Common myeloid progenitor, CD34-positive (primary cell): Measurements from ENCODE around the gene PLXDC1.

ENCODE experiments used
- CTCF ChIA-PET: fragments of 350-600 bp; sonication (Branson Sonifier 250); formaldehyde crosslinking; loops from one replicate; lab custom pipeline; 2021; ENCODE audit warnings: antibody characterized with exemption; lab: Charles Lee
- POLR2A ChIA-PET: fragments of 350-600 bp; sonication (Branson Sonifier 250); formaldehyde crosslinking; loops from one replicate; lab custom pipeline; 2021; ENCODE audit warnings: antibody characterized with exemption; lab: Charles Lee
- DNase-seq, 3 donors: peaks; one replicate each; pipeline versions ENCODE4 v3.0.0 to v3.0.0-alpha.2; 2013
- H3K27ac ChIP-seq, 2 experiments: 1 replicate in 1 of 2; 2 replicates in 1 of 2; pipeline ENCODE4 v1.7.0; 2013; ENCODE audit warnings: inconsistent platforms in 2 of 2, low read length in 2 of 2, mild to moderate bottlenecking in 2 of 2, low read depth in 1 of 2, moderate library complexity in 1 of 2; ENCODE audit not compliant: severe bottlenecking in 2 of 2, insufficient read depth in 1 of 2, poor library complexity in 1 of 2
- H3K27me3 ChIP-seq, 5 experiments: replicated peaks in 2 of 5; 1 replicate in 3 of 5; 2 replicates in 2 of 5; pipeline versions ENCODE4 v1.6.1 to v1.7.0; 2013; ENCODE audit warnings: low read length in 4 of 5, mild to moderate bottlenecking in 2 of 5, moderate library complexity in 2 of 5, inconsistent platforms in 1 of 5; ENCODE audit not compliant: insufficient read depth in 5 of 5, control insufficient read depth in 4 of 5
- H3K36me3 ChIP-seq, 4 experiments: 1 replicate in 2 of 4; 2 replicates in 2 of 4; pipeline versions ENCODE4 v1.6.1 to v1.7.0; 2013; ENCODE audit warnings: low read length in 3 of 4, control low read depth in 1 of 4, mild to moderate bottlenecking in 1 of 4; ENCODE audit not compliant: control insufficient read depth in 4 of 4, insufficient read depth in 4 of 4
- H3K4me1 ChIP-seq, 4 experiments: 1 replicate in 3 of 4; 2 replicates in 1 of 4; pipeline versions ENCODE4 v1.6.1 to v1.7.1; 2013; ENCODE audit warnings: low read length in 3 of 4, mild to moderate bottlenecking in 3 of 4, control low read depth in 1 of 4, inconsistent platforms in 1 of 4, moderate library complexity in 1 of 4; ENCODE audit not compliant: control insufficient read depth in 4 of 4, insufficient read depth in 4 of 4; ENCODE audit errors: control extremely low read depth in 1 of 4
- H3K4me3 ChIP-seq, 7 experiments: 1 replicate in 4 of 7; 2 replicates in 3 of 7; pipeline versions ENCODE4 v1.5.1 to v1.7.0; 2013; ENCODE audit warnings: mild to moderate bottlenecking in 7 of 7, low read length in 6 of 7, moderate library complexity in 6 of 7, inconsistent platforms in 2 of 7, low read depth in 2 of 7, control low read depth in 1 of 7; ENCODE audit not compliant: insufficient read depth in 4 of 7, control insufficient read depth in 1 of 7; ENCODE audit errors: extremely low read depth in 1 of 7
- H3K9me3 ChIP-seq, 5 experiments: 1 replicate in 4 of 5; 2 replicates in 1 of 5; pipeline versions ENCODE4 v1.6.1 to v1.7.1; 2013; ENCODE audit warnings: low read length in 4 of 5, mild to moderate bottlenecking in 2 of 5, inconsistent platforms in 1 of 5, low read depth in 1 of 5, moderate library complexity in 1 of 5; ENCODE audit not compliant: control insufficient read depth in 4 of 5, insufficient read depth in 2 of 5; ENCODE audit errors: control extremely low read depth in 1 of 5
- WGBS: methylation state at CpG from one replicate; pipeline ENCODE4 v1.1.5; 2013; ENCODE audit not compliant: insufficient coverage; 5-methylcytosine and 5-hydroxymethylcytosine counted together

The PLXDC1 gene

GRCh38 chr17:39107973-39108372, 43.5 kb downstream of the PLXDC1 start:
- Histone ChIP-seq H3K36me3 (no peaks in the 10 kb centered on the region), H3K27me3 (peaks cover 0 to 58% (median 3%) of the 10 kb centered on the region in 5 experiments), H3K9me3 (no peaks in the 10 kb centered on the region), H3K4me3 (no peak overlapping the region), H3K27ac (no peak overlapping the region), H3K4me1 (no peaks in the 10 kb centered on the region)
- POLR2A ChIA-PET = no interaction called here
- CTCF ChIA-PET = interaction anchor here (1.5 kb wide), 1 partner anchor 11 kb away, joined by 4 read pairs; no protein-coding TSS in a partner anchor
- WGBS = 86% methylated on average over 5 of the region's 8 CpGs
- no peak for DNase-seq

GRCh38 chr17:39107155-39107554, 44.3 kb downstream of the PLXDC1 start:
- POLR2A ChIA-PET = interaction anchor here (0.6 kb wide), 1 partner anchor 14 kb away, joined by 3 read pairs; no protein-coding TSS in a partner anchor
- H3K27ac ChIP-seq = no peak overlapping the region
- peaks cover 0 to 58% (median 3%) of the 10 kb centered on the region in 5 experiments for H3K27me3 ChIP-seq
- no peak for DNase-seq
- H3K4me1 ChIP-seq = no peaks in the 10 kb centered on the region
- no peaks in the 10 kb centered on the region for H3K36me3 ChIP-seq
- CTCF ChIA-PET = interaction anchor here (0.6 to 1.5 kb wide), 2 partner anchors 12 to 236 kb away, joined by 3 to 4 read pairs; no protein-coding TSS in a partner anchor
- H3K9me3 ChIP-seq = no peaks in the 10 kb centered on the region
- no peak overlapping the region for H3K4me3 ChIP-seq
- 100% methylated on average over 6 of the region's 7 CpGs for WGBS

- H3K4me1 ChIP-seq = no peaks in the 10 kb centered on the region
- H3K4me3 ChIP-seq = no peak overlapping the region
- POLR2A ChIA-PET = no interaction called here
- H3K27me3 ChIP-seq = peaks cover 0 to 55% (median 3%) of the 10 kb centered on the region in 5 experiments
- no peaks in the 10 kb centered on the region for H3K9me3 ChIP-seq
- DNase-seq = no peak
- H3K36me3 ChIP-seq = no peaks in the 10 kb centered on the region
- WGBS = 68% methylated on average over 9 of the region's 9 CpGs
- CTCF ChIA-PET = interaction anchor here (1.5 kb wide), 1 partner anchor 9 kb away, joined by 6 read pairs; no protein-coding TSS in a partner anchor
- no peak overlapping the region for H3K27ac ChIP-seq
These were observed 45.7 kb downstream of the PLXDC1 start for GRCh38 chr17:39105705-39106104.

GRCh38 chr17:39104657-39105056, 46.8 kb downstream of the PLXDC1 start:
- no peak overlapping the region for H3K4me3 ChIP-seq
- no peaks in the 10 kb centered on the region for H3K36me3 ChIP-seq
- peaks cover 0 to 61% (median 3%) of the 10 kb centered on the region in 5 experiments for H3K27me3 ChIP-seq
- POLR2A ChIA-PET = no interaction called here
- CTCF ChIA-PET = interaction anchor here (1.5 kb wide), 1 partner anchor 10 kb away, joined by 6 read pairs; no protein-coding TSS in a partner anchor
- H3K27ac ChIP-seq = no peak overlapping the region
- no peak for DNase-seq
- WGBS = 89% methylated on average over 8 of the region's 8 CpGs
- H3K4me1 ChIP-seq = no peaks in the 10 kb centered on the region
- H3K9me3 ChIP-seq = no peaks in the 10 kb centered on the region

GRCh38 chr17:39104046-39104445, 47.4 kb downstream of the PLXDC1 start:
- Histone ChIP-seq H3K4me3 (no peak overlapping the region), H3K36me3 (no peaks in the 10 kb centered on the region), H3K27me3 (peaks cover 0 to 63% (median 8%) of the 10 kb centered on the region in 5 experiments), H3K4me1 (no peaks in the 10 kb centered on the region), H3K9me3 (no peaks in the 10 kb centered on the region), H3K27ac (no peak overlapping the region)
- ChIA-PET CTCF (no interaction called here), POLR2A (no interaction called here)
- no peak for DNase-seq
- no CpG with 5 or more reads among the region's 5 CpGs for WGBS

- H3K9me3 ChIP-seq = no peaks in the 10 kb centered on the region
- ChIA-PET CTCF (interaction anchor here (1.0 to 1.6 kb wide), 3 partner anchors 8 to 21 kb away, joined by 3 read pairs; no protein-coding TSS in a partner anchor), POLR2A (no interaction called here)
These were observed 50.3 kb downstream of the PLXDC1 start for GRCh38 chr17:39101091-39101490.

GRCh38 chr17:39100530-39100929, 50.9 kb downstream of the PLXDC1 start:
- 100% methylated on average over 5 of the region's 9 CpGs for WGBS
- POLR2A ChIA-PET = no interaction called here
- Histone ChIP-seq H3K27me3 (peaks cover 0 to 45% (median 12%) of the 10 kb centered on the region in 5 experiments), H3K36me3 (no peaks in the 10 kb centered on the region), H3K27ac (no peak overlapping the region), H3K4me3 (no peak overlapping the region), H3K9me3 (no peaks in the 10 kb centered on the region), H3K4me1 (peaks cover 12 to 28% (median 27%) of the 10 kb centered on the region in 4 experiments)
- CTCF ChIA-PET = interaction anchor here (1.0 to 1.6 kb wide), 3 partner anchors 9 to 21 kb away, joined by 3 read pairs; no protein-coding TSS in a partner anchor
- DNase-seq = no peak

More at GRCh38 chr17:39101091-39101490, 50.3 kb downstream of the PLXDC1 start:
- no peak overlapping the region for H3K4me3 ChIP-seq
- no peak for DNase-seq
- H3K4me1 ChIP-seq = peaks cover 11 to 24% (median 22%) of the 10 kb centered on the region in 4 experiments
- WGBS = 98% methylated on average over 11 of the region's 12 CpGs
- no peak overlapping the region for H3K27ac ChIP-seq
- no peaks in the 10 kb centered on the region for H3K36me3 ChIP-seq
- H3K27me3 ChIP-seq = peaks cover 0 to 47% (median 13%) of the 10 kb centered on the region in 5 experiments
